Right lobe of liver (tissue), 4 donors: ENCODE data around the gene DHX29.

Source experiments
- CTCF ChIP-seq, 4 donors: fragments of 200-600 bp in 3 of 4; fragments of 450-650 bp in 1 of 4; IDR thresholded peaks; one replicate each; pipeline versions ENCODE4 v1.5.1 to v1.8.0; 2016 to 2022; ENCODE audit warnings: antibody characterized with exemption in 4 of 4, mild to moderate bottlenecking in 2 of 4
- POLR2A ChIP-seq: fragments of 450-650 bp; IDR thresholded peaks from one replicate; pipeline ENCODE4 v1.6.1; 2017; ENCODE audit warnings: antibody characterized with exemption, mild to moderate bottlenecking
- donor health status: DM: no; HTN: no; CAD: no.
- donor health status: DM: no; HTN: no; CAD: no.
- donor health status: DM: no; HTN: yes; CAD: no.

GRCh38 chr5:55218967-55219366 lies 88.5 kb downstream of the DHX29 start:
- TF ChIP-seq POLR2A (no peak), CTCF (IDR thresholded peaks at IDR 0.05) (no peak)
